ENCODE results near the gene FKBP3.

FKBP3 gene

GRCh38 chr14:45133683-45134050, 614 bp downstream of the FKBP3 start:
- Mint-ChIP-seq H3K4me3 (peak overlapping the region; percentile 100), H3K4me1 (peaks cover 47% of the 10 kb centered on the region), H3K36me3 (peaks cover under 1% of the 10 kb centered on the region), H3K9me3 (no peaks in the 10 kb centered on the region), H3K27ac (peak overlapping the region; percentile 95), H3K27me3 (no peaks in the 10 kb centered on the region)
- no peak for ATAC-seq

- no peaks in the 10 kb centered on the region for H3K9me3 Mint-ChIP-seq
- H3K36me3 Mint-ChIP-seq, result peaks cover 27% of the 10 kb centered on the region
- no peak overlapping the region for H3K27ac Mint-ChIP-seq
- H3K4me3 Mint-ChIP-seq, result no peak overlapping the region
- H3K4me1 Mint-ChIP-seq, result peaks cover 16% of the 10 kb centered on the region
- no peaks in the 10 kb centered on the region for H3K27me3 Mint-ChIP-seq
- ATAC-seq, result no peak
Measured at GRCh38 chr14:45128963-45129629, 5.2 kb downstream of the FKBP3 start.

GRCh38 chr14:45125754-45126153, 8.5 kb downstream of the FKBP3 start:
- H3K27ac Mint-ChIP-seq, result no peak overlapping the region
- ATAC-seq, result no peak
- H3K4me1 Mint-ChIP-seq, result peaks cover 1% of the 10 kb centered on the region
- H3K9me3 Mint-ChIP-seq, result no peaks in the 10 kb centered on the region
- H3K4me3 Mint-ChIP-seq, result no peak overlapping the region
- H3K27me3 Mint-ChIP-seq, result no peaks in the 10 kb centered on the region
- H3K36me3 Mint-ChIP-seq, result peaks cover 41% of the 10 kb centered on the region

- Mint-ChIP-seq H3K9me3 (no peaks in the 10 kb centered on the region), H3K27ac (no peak overlapping the region), H3K4me3 (no peak overlapping the region), H3K27me3 (no peaks in the 10 kb centered on the region), H3K36me3 (peaks cover 50% of the 10 kb centered on the region), H3K4me1 (no peaks in the 10 kb centered on the region)
- no peak for ATAC-seq
Measured at GRCh38 chr14:45123271-45123670, 11.0 kb downstream of the FKBP3 start.

- H3K9me3 Mint-ChIP-seq, result no peaks in the 10 kb centered on the region
- peaks cover 37% of the 10 kb centered on the region for H3K36me3 Mint-ChIP-seq
- no peak for ATAC-seq
- H3K4me3 Mint-ChIP-seq, result no peak overlapping the region
- H3K27ac Mint-ChIP-seq, result peak overlapping the region; percentile 34
- H3K4me1 Mint-ChIP-seq, result no peaks in the 10 kb centered on the region
- H3K27me3 Mint-ChIP-seq, result no peaks in the 10 kb centered on the region
Measured at GRCh38 chr14:45120096-45120495, 14.2 kb downstream of the FKBP3 start.

- no peak for ATAC-seq
- H3K27me3 Mint-ChIP-seq, result no peaks in the 10 kb centered on the region
- H3K4me3 Mint-ChIP-seq, result no peak overlapping the region
- peaks cover 35% of the 10 kb centered on the region for H3K36me3 Mint-ChIP-seq
- H3K9me3 Mint-ChIP-seq, result no peaks in the 10 kb centered on the region
- no peak overlapping the region for H3K27ac Mint-ChIP-seq
- H3K4me1 Mint-ChIP-seq, result peaks cover 2% of the 10 kb centered on the region
Measured at GRCh38 chr14:45118594-45118993, 15.7 kb downstream of the FKBP3 start.

- no peaks in the 10 kb centered on the region for H3K27me3 Mint-ChIP-seq
- no peak overlapping the region for H3K27ac Mint-ChIP-seq
- H3K4me1 Mint-ChIP-seq, result peaks cover 6% of the 10 kb centered on the region
- H3K36me3 Mint-ChIP-seq, result peaks cover 38% of the 10 kb centered on the region
- no peaks in the 10 kb centered on the region for H3K9me3 Mint-ChIP-seq
- H3K4me3 Mint-ChIP-seq, result no peak overlapping the region
- no peak for ATAC-seq
Measured at GRCh38 chr14:45114327-45114726, 20.0 kb downstream of the FKBP3 start.

GRCh38 chr14:45112896-45113781, 21.1 kb downstream of the FKBP3 start:
- Mint-ChIP-seq H3K9me3 (no peaks in the 10 kb centered on the region), H3K4me3 (no peak overlapping the region), H3K27me3 (no peaks in the 10 kb centered on the region), H3K4me1 (peaks cover 6% of the 10 kb centered on the region), H3K27ac (peak overlapping the region; percentile 61), H3K36me3 (peaks cover 39% of the 10 kb centered on the region)
- ATAC-seq, result no peak

- Mint-ChIP-seq H3K27me3 (no peaks in the 10 kb centered on the region), H3K4me3 (no peak overlapping the region), H3K27ac (no peak overlapping the region), H3K9me3 (no peaks in the 10 kb centered on the region), H3K36me3 (peaks cover 48% of the 10 kb centered on the region), H3K4me1 (peaks cover 7% of the 10 kb centered on the region)
- ATAC-seq, result no peak
Measured at GRCh38 chr14:45104561-45104960, 29.7 kb downstream of the FKBP3 start.

GRCh38 chr14:45103806-45104205, 30.5 kb downstream of the FKBP3 start:
- Mint-ChIP-seq H3K9me3 (no peaks in the 10 kb centered on the region), H3K4me3 (no peak overlapping the region), H3K4me1 (peaks cover 7% of the 10 kb centered on the region), H3K27me3 (no peaks in the 10 kb centered on the region), H3K27ac (no peak overlapping the region), H3K36me3 (peaks cover 52% of the 10 kb centered on the region)
- ATAC-seq, result no peak

- Mint-ChIP-seq H3K9me3 (no peaks in the 10 kb centered on the region), H3K4me3 (no peak overlapping the region), H3K4me1 (peaks cover 21% of the 10 kb centered on the region), H3K36me3 (peaks cover 52% of the 10 kb centered on the region), H3K27ac (no peak overlapping the region), H3K27me3 (no peaks in the 10 kb centered on the region)
- no peak for ATAC-seq
Measured at GRCh38 chr14:45096218-45096617, 38.1 kb downstream of the FKBP3 start.

- no peaks in the 10 kb centered on the region for H3K9me3 Mint-ChIP-seq
- no peak overlapping the region for H3K4me3 Mint-ChIP-seq
- no peaks in the 10 kb centered on the region for H3K27me3 Mint-ChIP-seq
- ATAC-seq, result no peak
- peaks cover 42% of the 10 kb centered on the region for H3K36me3 Mint-ChIP-seq
- peaks cover 24% of the 10 kb centered on the region for H3K4me1 Mint-ChIP-seq
- H3K27ac Mint-ChIP-seq, result no peak overlapping the region
Measured at GRCh38 chr14:45095143-45095542, 39.1 kb downstream of the FKBP3 start.

GRCh38 chr14:45094275-45094674, 40.0 kb downstream of the FKBP3 start:
- no peak for ATAC-seq
- H3K36me3 Mint-ChIP-seq, result peaks cover 35% of the 10 kb centered on the region
- H3K9me3 Mint-ChIP-seq, result no peaks in the 10 kb centered on the region
- no peak overlapping the region for H3K27ac Mint-ChIP-seq
- H3K27me3 Mint-ChIP-seq, result no peaks in the 10 kb centered on the region
- H3K4me1 Mint-ChIP-seq, result peaks cover 33% of the 10 kb centered on the region
- H3K4me3 Mint-ChIP-seq, result no peak overlapping the region

GRCh38 chr14:45091710-45092109, 42.6 kb downstream of the FKBP3 start:
- H3K4me1 Mint-ChIP-seq, result peaks cover 56% of the 10 kb centered on the region
- no peaks in the 10 kb centered on the region for H3K27me3 Mint-ChIP-seq
- peaks cover 23% of the 10 kb centered on the region for H3K36me3 Mint-ChIP-seq
- H3K9me3 Mint-ChIP-seq, result no peaks in the 10 kb centered on the region
- no peak overlapping the region for H3K27ac Mint-ChIP-seq
- no peak for ATAC-seq
- H3K4me3 Mint-ChIP-seq, result no peak overlapping the region

- H3K36me3 Mint-ChIP-seq, result peaks cover 8% of the 10 kb centered on the region
- H3K27ac Mint-ChIP-seq, result no peak overlapping the region
- H3K4me1 Mint-ChIP-seq, result peaks cover 75% of the 10 kb centered on the region
- H3K4me3 Mint-ChIP-seq, result no peak overlapping the region
- H3K9me3 Mint-ChIP-seq, result no peaks in the 10 kb centered on the region
- no peaks in the 10 kb centered on the region for H3K27me3 Mint-ChIP-seq
- peak; percentile 65 for ATAC-seq
Measured at GRCh38 chr14:45089813-45090212, 44.5 kb downstream of the FKBP3 start.

GRCh38 chr14:45084946-45085346, 49.3 kb downstream of the FKBP3 start:
- H3K4me3 Mint-ChIP-seq, result peak overlapping the region; percentile 95
- H3K27ac Mint-ChIP-seq, result peak overlapping the region; percentile 97
- peaks cover 62% of the 10 kb centered on the region for H3K4me1 Mint-ChIP-seq
- no peak for ATAC-seq
- H3K36me3 Mint-ChIP-seq, result peaks cover 7% of the 10 kb centered on the region
- H3K27me3 Mint-ChIP-seq, result no peaks in the 10 kb centered on the region
- H3K9me3 Mint-ChIP-seq, result no peaks in the 10 kb centered on the region

Measured in stimulated activated memory B cell treated with anti-CD40 and anti-IgM and Interleukin-4, amounts not matched to agents 10 μg/mL and 1 μg/mL and 100 μg/mL, for 72 hours (primary cell).